ENCODE data around the gene HPCAL1. TPM values are rescaled to one million over a fixed set of nuclear protein-coding genes. Genes with fewer than 3 reads are reported as not detected.

Gene HPCAL1
- total and polyA plus RNA-seq, 3 donors from 2014 or later, result 99.5 to 263 (median 215) TPM

DNA sequence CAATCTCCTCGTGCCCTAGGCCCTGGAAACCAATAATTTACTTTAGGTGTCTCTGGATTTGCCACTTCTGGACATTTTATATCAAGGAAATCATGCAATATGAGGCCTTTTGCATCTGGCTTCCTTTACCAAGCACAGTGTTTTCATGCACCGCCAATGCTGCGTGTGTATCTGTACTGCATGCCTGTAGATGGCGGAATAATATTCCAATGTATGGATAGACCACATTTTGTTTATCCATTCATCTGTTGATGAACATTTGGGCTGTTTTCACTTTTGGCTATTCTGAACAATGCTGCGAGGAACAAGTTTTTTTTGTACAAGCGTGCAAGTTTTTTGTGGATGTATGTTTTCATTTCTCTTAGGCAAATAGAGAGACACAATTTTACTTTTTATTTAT lies 18.9 kb downstream of the HPCAL1 start:
- WGBS, 2 donors, result 81 to 96% methylated on average over 6 of the region's 6 CpGs
- Histone ChIP-seq H3K9me3 (no peaks in the 10 kb centered on the region), H3K27ac (no peak overlapping the region), H3K4me1 (no peaks in the 10 kb centered on the region), H3K36me3 (ENCODE audit: low read depth, missing control alignments) (no peaks in the 10 kb centered on the region), H3K27me3 (no peaks in the 10 kb centered on the region), H3K4me3 (no peak overlapping the region)
- no peak for TF ChIP-seq POLR2A (IDR thresholded peaks at IDR 0.05)
- TF ChIP-seq, protein P1, sequence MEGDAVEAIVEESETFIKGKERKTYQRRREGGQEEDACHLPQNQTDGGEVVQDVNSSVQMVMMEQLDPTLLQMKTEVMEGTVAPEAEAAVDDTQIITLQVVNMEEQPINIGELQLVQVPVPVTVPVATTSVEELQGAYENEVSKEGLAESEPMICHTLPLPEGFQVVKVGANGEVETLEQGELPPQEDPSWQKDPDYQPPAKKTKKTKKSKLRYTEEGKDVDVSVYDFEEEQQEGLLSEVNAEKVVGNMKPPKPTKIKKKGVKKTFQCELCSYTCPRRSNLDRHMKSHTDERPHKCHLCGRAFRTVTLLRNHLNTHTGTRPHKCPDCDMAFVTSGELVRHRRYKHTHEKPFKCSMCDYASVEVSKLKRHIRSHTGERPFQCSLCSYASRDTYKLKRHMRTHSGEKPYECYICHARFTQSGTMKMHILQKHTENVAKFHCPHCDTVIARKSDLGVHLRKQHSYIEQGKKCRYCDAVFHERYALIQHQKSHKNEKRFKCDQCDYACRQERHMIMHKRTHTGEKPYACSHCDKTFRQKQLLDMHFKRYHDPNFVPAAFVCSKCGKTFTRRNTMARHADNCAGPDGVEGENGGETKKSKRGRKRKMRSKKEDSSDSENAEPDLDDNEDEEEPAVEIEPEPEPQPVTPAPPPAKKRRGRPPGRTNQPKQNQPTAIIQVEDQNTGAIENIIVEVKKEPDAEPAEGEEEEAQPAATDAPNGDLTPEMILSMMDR (IDR thresholded peaks at IDR 0.05), result no peak
- no peak for DNase-seq
- intact Hi-C loops (cut with DNase I; ENCODE audit: low total_unique reads), result no loop called here

DNA sequence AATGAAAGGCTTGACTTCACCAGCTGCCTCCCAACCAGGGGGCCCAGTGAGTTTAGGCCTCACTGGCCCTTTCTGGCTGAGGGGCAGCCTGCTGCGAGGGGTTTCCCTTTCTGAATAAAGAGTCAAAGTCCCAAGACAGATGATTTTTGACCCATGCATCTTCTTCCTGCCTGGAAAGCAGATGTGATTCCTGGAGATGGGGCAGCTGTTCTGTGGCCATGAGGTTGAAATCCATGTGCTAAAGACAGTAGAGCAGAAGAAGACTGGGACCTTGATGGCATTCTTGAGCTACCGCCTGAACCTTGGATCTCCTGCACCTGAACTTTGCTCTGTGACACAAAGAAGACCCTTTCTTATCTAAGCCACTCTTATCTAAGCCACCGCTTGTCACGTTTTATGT lies 19.8 kb downstream of the HPCAL1 start:
- TF ChIP-seq POLR2A (IDR thresholded peaks at IDR 0.05), result no peak
- TF ChIP-seq, protein P1 (IDR thresholded peaks at IDR 0.05), result no peak
- Histone ChIP-seq H3K36me3 (ENCODE audit: low read depth, missing control alignments) (no peaks in the 10 kb centered on the region), H3K27ac (no peak overlapping the region), H3K9me3 (no peaks in the 10 kb centered on the region), H3K4me1 (no peaks in the 10 kb centered on the region), H3K27me3 (no peaks in the 10 kb centered on the region), H3K4me3 (no peak overlapping the region)
- WGBS, 2 donors, result 89 to 93% methylated on average over 4 of the region's 4 CpGs
- no peak for DNase-seq
- intact Hi-C loops (cut with DNase I; ENCODE audit: low total_unique reads), result no loop called here

DNA sequence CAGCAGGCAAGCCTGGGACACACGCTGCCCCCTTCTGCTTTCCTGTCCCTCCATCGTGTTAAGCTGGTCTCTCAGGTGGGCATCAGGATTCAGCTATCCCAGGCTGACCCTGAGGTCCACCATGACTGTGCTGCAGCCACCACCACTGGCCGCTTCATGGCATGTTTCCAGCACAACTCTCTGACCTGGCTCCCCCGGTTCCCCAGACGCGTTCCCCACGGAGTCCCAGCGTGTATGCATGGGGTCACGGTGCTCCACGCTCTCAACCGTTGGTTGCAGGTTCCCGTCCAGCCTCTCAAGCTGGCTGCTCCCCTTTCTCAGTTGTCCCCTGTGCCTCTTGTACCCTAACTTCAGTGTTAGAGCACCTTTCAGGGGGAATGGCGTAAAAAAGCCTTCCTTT lies 20.3 kb downstream of the HPCAL1 start:
- Histone ChIP-seq H3K27me3 (no peaks in the 10 kb centered on the region), H3K27ac (no peak overlapping the region), H3K4me3 (no peak overlapping the region), H3K4me1 (no peaks in the 10 kb centered on the region), H3K36me3 (ENCODE audit: low read depth, missing control alignments) (no peaks in the 10 kb centered on the region), H3K9me3 (no peaks in the 10 kb centered on the region)
- intact Hi-C loops (cut with DNase I; ENCODE audit: low total_unique reads), result no loop called here
- TF ChIP-seq, protein P1 (IDR thresholded peaks at IDR 0.05), result no peak
- TF ChIP-seq POLR2A (IDR thresholded peaks at IDR 0.05), result no peak
- 88 to 91% methylated on average over 8 to 13 of the region's 13 CpGs for WGBS, 2 donors
- no peak for DNase-seq

DNA sequence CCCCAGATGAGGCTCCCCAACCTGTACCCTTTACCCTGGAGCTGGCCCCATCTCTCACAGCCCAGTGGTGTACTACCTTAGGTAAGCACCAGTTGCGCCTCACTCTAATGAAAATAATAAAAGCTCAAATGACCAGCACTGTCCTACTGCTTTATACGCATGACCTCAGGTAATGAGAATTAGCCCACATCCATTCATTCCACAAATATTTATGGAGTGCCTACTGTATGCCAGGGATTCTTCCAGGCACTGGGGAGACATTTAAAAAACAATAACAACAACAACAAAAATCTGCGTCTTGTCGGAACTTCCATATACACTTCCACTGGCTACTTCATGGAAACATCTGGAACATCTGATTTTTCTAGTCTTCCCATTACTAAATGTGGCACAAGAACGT lies 20.8 kb downstream of the HPCAL1 start:
- Histone ChIP-seq H3K27ac (no peak overlapping the region), H3K9me3 (no peaks in the 10 kb centered on the region), H3K27me3 (no peaks in the 10 kb centered on the region), H3K36me3 (ENCODE audit: low read depth, missing control alignments) (no peaks in the 10 kb centered on the region), H3K4me3 (no peak overlapping the region), H3K4me1 (no peaks in the 10 kb centered on the region)
- 95 to 96% methylated on average over 5 of the region's 5 CpGs for WGBS, 2 donors
- TF ChIP-seq POLR2A (IDR thresholded peaks at IDR 0.05), result no peak
- TF ChIP-seq, protein P1 (IDR thresholded peaks at IDR 0.05), result no peak
- no peak for DNase-seq
- intact Hi-C loops (cut with DNase I; ENCODE audit: low total_unique reads), result no loop called here

DNA sequence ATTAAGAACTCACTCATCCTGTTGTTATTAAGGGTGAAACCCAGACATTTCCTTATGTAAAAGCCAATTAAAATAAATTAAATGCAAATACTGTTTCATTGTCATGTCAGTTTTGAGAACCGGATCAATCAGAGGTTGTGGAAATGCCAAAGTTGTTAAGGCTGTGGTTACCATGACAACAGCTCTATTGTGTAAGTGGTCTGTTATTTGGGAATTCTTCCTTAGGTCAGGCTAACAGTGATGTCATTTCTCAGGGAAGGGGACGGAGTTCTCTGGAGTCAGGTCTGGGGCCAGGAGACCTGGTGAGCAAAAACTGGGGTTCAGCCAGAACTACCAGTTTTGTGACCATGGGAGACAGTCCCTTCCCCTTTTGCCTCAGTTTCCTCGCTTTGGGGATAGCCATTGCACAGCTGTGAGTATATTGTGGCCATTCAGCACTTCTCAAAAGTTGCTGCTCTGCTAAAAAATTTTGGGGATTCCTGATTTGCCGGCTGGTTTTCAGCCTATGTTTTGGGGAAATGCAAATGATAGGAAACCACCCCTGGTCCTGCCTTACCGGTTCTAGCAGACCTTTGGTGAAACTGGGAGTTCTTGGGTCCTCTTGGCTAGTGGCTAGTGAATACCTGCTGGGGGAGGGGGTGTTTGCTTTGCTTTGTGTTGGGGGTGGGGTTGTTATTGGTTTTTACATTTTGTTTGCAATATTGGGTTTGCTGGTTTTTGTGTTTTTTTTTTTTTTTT lies 21.6 kb downstream of the HPCAL1 start:
- Histone ChIP-seq H3K27ac (no peak overlapping the region), H3K36me3 (ENCODE audit: low read depth, missing control alignments) (no peaks in the 10 kb centered on the region), H3K4me1 (no peaks in the 10 kb centered on the region), H3K27me3 (no peaks in the 10 kb centered on the region), H3K4me3 (no peak overlapping the region), H3K9me3 (no peaks in the 10 kb centered on the region)
- TF ChIP-seq, protein P1 (IDR thresholded peaks at IDR 0.05), result no peak
- no peak for TF ChIP-seq POLR2A (IDR thresholded peaks at IDR 0.05)
- intact Hi-C loops (cut with DNase I; ENCODE audit: low total_unique reads), result no loop called here
- DNase-seq, result no peak
- 77 to 84% methylated on average over 5 of the region's 5 CpGs for WGBS, 2 donors

All from testis (tissue), 3 donors.